SJSA1 (cell line): ENCODE results near the gene GRK5. TPM values are rescaled to one million over a fixed set of nuclear protein-coding genes. Genes with fewer than 3 reads are reported as not detected.
A peak's percentile ranks its signal among the peaks of the same experiment; 100 is the strongest.
"Not testable (repeated sequence)": the region's sequence is repeated elsewhere in the genome, so short reads cannot be mapped to it uniquely, and the experiment has no call there.

ENCODE experiments used
- DNase-seq, 2 experiments: peaks; one replicate each; pipeline ENCODE4 v3.0.0-alpha.2; 2015 to 2020; ENCODE audit warnings: low spot score in 2 of 2, low read depth in 1 of 2
- H3K27ac ChIP-seq: fragments of 250-450 bp; sonication (Bioruptor Pico); 2 replicates; pipeline ENCODE4 v1.5.1; 2020; ENCODE audit warnings: mild to moderate bottlenecking, moderate library complexity
- H3K27me3 ChIP-seq: fragments of 250-450 bp; sonication (Bioruptor Pico); replicated peaks from 2 replicates; pipeline ENCODE4 v1.5.1; 2020; ENCODE audit warnings: mild to moderate bottlenecking, moderate library complexity
- H3K36me3 ChIP-seq: fragments of 250-450 bp; sonication (Bioruptor Pico); 2 replicates; pipeline ENCODE4 v1.5.1; 2020; ENCODE audit warnings: mild to moderate bottlenecking
- H3K4me1 ChIP-seq: fragments of 250-450 bp; sonication (Bioruptor Pico); replicated peaks from 2 replicates; pipeline ENCODE4 v1.6.1; 2021; ENCODE audit warnings: mild to moderate bottlenecking
- H3K4me3 ChIP-seq: fragments of 250-450 bp; sonication (Bioruptor Pico); 2 replicates; pipeline ENCODE4 v1.5.1; 2020; ENCODE audit warnings: mild to moderate bottlenecking
- H3K9me3 ChIP-seq: fragments of 250-450 bp; sonication (Bioruptor Pico); replicated peaks from 2 replicates; pipeline ENCODE4 v1.5.1; 2020; ENCODE audit warnings: mild to moderate bottlenecking
- total RNA-seq: library from RNA; depleted of rRNA; stranded (reverse); fragments of >200 nt; shearing (Covaris generic); gene quantifications from 2 replicates; pipeline ENCODE4 v1.2.3, GENCODE V29; 2014

GRK5 gene
- total RNA-seq, 1 experiment from 2014 or later = 19.4 TPM

- H3K36me3 ChIP-seq = not testable (repeated sequence)
Measured at GRCh38 chr10:119239015-119239414, 31.6 kb downstream of the GRK5 start.

GRCh38 chr10:119239630-119240029, 32.3 kb downstream of the GRK5 start:
- H3K4me1 ChIP-seq = peaks cover 26% of the 10 kb centered on the region
- DNase-seq, H3K27ac ChIP-seq, H3K9me3 ChIP-seq, H3K4me3 ChIP-seq, H3K36me3 ChIP-seq, H3K27me3 ChIP-seq: not testable (repeated sequence)

More at GRCh38 chr10:119239015-119239414, 31.6 kb downstream of the GRK5 start:
- H3K27ac ChIP-seq, DNase-seq, H3K4me3 ChIP-seq, H3K27me3 ChIP-seq, H3K9me3 ChIP-seq: not testable (repeated sequence)
- peaks cover 32% of the 10 kb centered on the region for H3K4me1 ChIP-seq

GRCh38 chr10:119241066-119241465, 33.7 kb downstream of the GRK5 start:
- Histone ChIP-seq H3K27me3 (no peaks in the 10 kb centered on the region; the same call in 1 of the 2 replicates), H3K27ac (no peak overlapping the region), H3K36me3 (no peaks in the 10 kb centered on the region), H3K4me3 (no peak overlapping the region), H3K9me3 (no peaks in the 10 kb centered on the region), H3K4me1 (peaks cover 19% of the 10 kb centered on the region)
- no peak for DNase-seq

GRCh38 chr10:119242186-119242585, 34.8 kb downstream of the GRK5 start:
- H3K4me1 ChIP-seq = peaks cover 28% of the 10 kb centered on the region
- DNase-seq = no peak
- H3K4me3 ChIP-seq = no peak overlapping the region
- no peak overlapping the region for H3K27ac ChIP-seq
- no peaks in the 10 kb centered on the region for H3K36me3 ChIP-seq
- H3K9me3 ChIP-seq = no peaks in the 10 kb centered on the region
- no peaks in the 10 kb centered on the region; the same call in 1 of the 2 replicates for H3K27me3 ChIP-seq

- DNase-seq = no peak
- peaks cover 27% of the 10 kb centered on the region for H3K4me1 ChIP-seq
- H3K36me3 ChIP-seq = no peaks in the 10 kb centered on the region
- H3K4me3 ChIP-seq = no peak overlapping the region
- H3K27ac ChIP-seq = no peak overlapping the region
- H3K9me3 ChIP-seq = no peaks in the 10 kb centered on the region
- no peaks in the 10 kb centered on the region; the same call in 1 of the 2 replicates for H3K27me3 ChIP-seq
Measured at GRCh38 chr10:119243488-119243887, 36.1 kb downstream of the GRK5 start.

GRCh38 chr10:119243967-119244366, 36.6 kb downstream of the GRK5 start:
- Histone ChIP-seq H3K4me3 (no peak overlapping the region), H3K9me3 (no peaks in the 10 kb centered on the region), H3K27ac (no peak overlapping the region), H3K4me1 (peaks cover 26% of the 10 kb centered on the region), H3K36me3 (no peaks in the 10 kb centered on the region), H3K27me3 (no peaks in the 10 kb centered on the region; the same call in 1 of the 2 replicates)
- DNase-seq = no peak

- H3K27ac ChIP-seq = no peak overlapping the region
- H3K4me3 ChIP-seq = no peak overlapping the region
- no peaks in the 10 kb centered on the region for H3K9me3 ChIP-seq
- no peaks in the 10 kb centered on the region; the same call in 1 of the 2 replicates for H3K27me3 ChIP-seq
- peaks cover 33% of the 10 kb centered on the region for H3K4me1 ChIP-seq
- no peaks in the 10 kb centered on the region for H3K36me3 ChIP-seq
- DNase-seq = no peak
Measured at GRCh38 chr10:119245272-119245671, 37.9 kb downstream of the GRK5 start.

GRCh38 chr10:119246862-119247549, 39.6 kb downstream of the GRK5 start:
- Histone ChIP-seq H3K27ac (peak overlapping the region; percentile 85), H3K9me3 (no peaks in the 10 kb centered on the region), H3K36me3 (no peaks in the 10 kb centered on the region), H3K27me3 (no peaks in the 10 kb centered on the region; the same call in 1 of the 2 replicates), H3K4me3 (no peak overlapping the region), H3K4me1 (peaks cover 50% of the 10 kb centered on the region)
- peak; percentile 86 to 96 for DNase-seq

GRCh38 chr10:119247550-119247894, 40.2 kb downstream of the GRK5 start:
- H3K4me3 ChIP-seq = no peak overlapping the region
- H3K27ac ChIP-seq = peak overlapping the region; percentile 85
- H3K27me3 ChIP-seq = no peaks in the 10 kb centered on the region
- no peaks in the 10 kb centered on the region for H3K9me3 ChIP-seq
- H3K4me1 ChIP-seq = peaks cover 55% of the 10 kb centered on the region
- no peaks in the 10 kb centered on the region for H3K36me3 ChIP-seq
- no peak for DNase-seq

GRCh38 chr10:119248184-119248583, 40.8 kb downstream of the GRK5 start:
- H3K27me3 ChIP-seq = no peaks in the 10 kb centered on the region
- H3K4me1 ChIP-seq = peaks cover 62% of the 10 kb centered on the region
- DNase-seq = no peak
- H3K27ac ChIP-seq = peak overlapping the region; percentile 85; the same call in 1 of the 2 replicates
- no peak overlapping the region for H3K4me3 ChIP-seq
- H3K9me3 ChIP-seq = no peaks in the 10 kb centered on the region
- H3K36me3 ChIP-seq = no peaks in the 10 kb centered on the region

- no peaks in the 10 kb centered on the region for H3K27me3 ChIP-seq
- H3K27ac ChIP-seq = no peak overlapping the region
- peaks cover 67% of the 10 kb centered on the region for H3K4me1 ChIP-seq
- H3K9me3 ChIP-seq = no peaks in the 10 kb centered on the region
- H3K36me3 ChIP-seq = no peaks in the 10 kb centered on the region
- no peak overlapping the region for H3K4me3 ChIP-seq
- DNase-seq = no peak
Measured at GRCh38 chr10:119248681-119249080, 41.3 kb downstream of the GRK5 start.

- H3K4me3 ChIP-seq = no peak overlapping the region
- peak; percentile 61 to 87 for DNase-seq
- H3K27me3 ChIP-seq = no peaks in the 10 kb centered on the region
- no peaks in the 10 kb centered on the region for H3K36me3 ChIP-seq
- H3K27ac ChIP-seq = peak overlapping the region; percentile 95
- peaks cover 84% of the 10 kb centered on the region for H3K4me1 ChIP-seq
- H3K9me3 ChIP-seq = no peaks in the 10 kb centered on the region
Measured at GRCh38 chr10:119250641-119251314, 43.4 kb downstream of the GRK5 start.

GRCh38 chr10:119251315-119251708, 43.9 kb downstream of the GRK5 start:
- H3K27ac ChIP-seq = peak overlapping the region; percentile 95
- peaks cover 80% of the 10 kb centered on the region for H3K4me1 ChIP-seq
- no peak for DNase-seq
- H3K4me3 ChIP-seq = no peak overlapping the region
- H3K27me3 ChIP-seq = no peaks in the 10 kb centered on the region
- no peaks in the 10 kb centered on the region for H3K36me3 ChIP-seq
- no peaks in the 10 kb centered on the region for H3K9me3 ChIP-seq

GRCh38 chr10:119252051-119252465, 44.7 kb downstream of the GRK5 start:
- no peak for DNase-seq
- Histone ChIP-seq H3K4me1 (peaks cover 73% of the 10 kb centered on the region), H3K9me3 (no peaks in the 10 kb centered on the region), H3K36me3 (no peaks in the 10 kb centered on the region), H3K4me3 (no peak overlapping the region), H3K27me3 (no peaks in the 10 kb centered on the region), H3K27ac (peak overlapping the region; percentile 95)
